ENCODE data around the gene SLC24A3.

The SLC24A3 gene

GRCh38 chr20:19431316-19431700 is 218.9 kb downstream of the SLC24A3 start:
- H3K4me3 ChIP-seq (ENCODE audit: low read length), result no peak overlapping the region
- TF ChIP-seq CTCF (conservative IDR thresholded peaks at IDR 0.05; ENCODE audit: low read length), result no peak
- DNase-seq (ENCODE audit: low read depth), result no peak

- H3K4me3 ChIP-seq (ENCODE audit: low read length), result no peak overlapping the region
- no peak for TF ChIP-seq CTCF (conservative IDR thresholded peaks at IDR 0.05; ENCODE audit: low read length)
- DNase-seq (ENCODE audit: low read depth), result no peak
These were observed 219.5 kb downstream of the SLC24A3 start for GRCh38 chr20:19431906-19432305.

GRCh38 chr20:19433371-19434350 is 221.2 kb downstream of the SLC24A3 start:
- TF ChIP-seq CTCF (conservative IDR thresholded peaks at IDR 0.05; ENCODE audit: low read length), result no peak

GRCh38 chr20:19435316-19435715 is 222.9 kb downstream of the SLC24A3 start:
- TF ChIP-seq CTCF (conservative IDR thresholded peaks at IDR 0.05; ENCODE audit: low read length), result no peak
- DNase-seq (ENCODE audit: low read depth), result peak; percentile 13
- H3K4me3 ChIP-seq (ENCODE audit: low read length), result no peak overlapping the region

More at GRCh38 chr20:19433371-19434350, 221.2 kb downstream of the SLC24A3 start:
- no peak overlapping the region for H3K4me3 ChIP-seq (ENCODE audit: low read length)
- peak; percentile 59 for DNase-seq (ENCODE audit: low read depth)

- no peak for TF ChIP-seq CTCF (conservative IDR thresholded peaks at IDR 0.05; ENCODE audit: low read length)
- no peak for DNase-seq (ENCODE audit: low read depth)
These were observed 223.4 kb downstream of the SLC24A3 start for GRCh38 chr20:19435821-19436220.

GRCh38 chr20:19438488-19438887 is 226.0 kb downstream of the SLC24A3 start:
- DNase-seq (ENCODE audit: low read depth), result no peak
- no peak for TF ChIP-seq CTCF (conservative IDR thresholded peaks at IDR 0.05; ENCODE audit: low read length)

More at GRCh38 chr20:19435821-19436220, 223.4 kb downstream of the SLC24A3 start:
- H3K4me3 ChIP-seq (ENCODE audit: low read length), result no peak overlapping the region

More at GRCh38 chr20:19438488-19438887, 226.0 kb downstream of the SLC24A3 start:
- no peak overlapping the region for H3K4me3 ChIP-seq (ENCODE audit: low read length)

Measured in AG10803 (cell line).